GM06990 (cell line): ENCODE measurements around the gene TGFBR3.

Experiments
- DNase-seq: peaks from one replicate; pipeline ENCODE4 v3.0.0-alpha.2; 2011; ENCODE audit not compliant: insufficient read length; ENCODE audit errors: extremely low read depth
- H3K27me3 ChIP-seq: replicated peaks from 2 replicates; pipeline ENCODE4 v1.6.0; 2011; ENCODE audit warnings: low read length; ENCODE audit not compliant: control insufficient read depth, insufficient read depth
- H3K36me3 ChIP-seq: 2 replicates; pipeline ENCODE4 v1.5.1; 2011; ENCODE audit warnings: low read length; ENCODE audit not compliant: control insufficient read depth, insufficient read depth
- H3K4me3 ChIP-seq: replicated peaks from 2 replicates; pipeline ENCODE4 v1.5.1; 2011; ENCODE audit warnings: low read depth, mild to moderate bottlenecking, control low read depth, low read length
- CTCF ChIP-seq: IDR thresholded peaks from 2 replicates; pipeline ENCODE4 v1.5.1; 2011; ENCODE audit warnings: low read length, control low read depth, mild to moderate bottlenecking, inconsistent platforms; ENCODE audit not compliant: insufficient read depth, poor library complexity, severe bottlenecking

The TGFBR3 gene

DNA sequence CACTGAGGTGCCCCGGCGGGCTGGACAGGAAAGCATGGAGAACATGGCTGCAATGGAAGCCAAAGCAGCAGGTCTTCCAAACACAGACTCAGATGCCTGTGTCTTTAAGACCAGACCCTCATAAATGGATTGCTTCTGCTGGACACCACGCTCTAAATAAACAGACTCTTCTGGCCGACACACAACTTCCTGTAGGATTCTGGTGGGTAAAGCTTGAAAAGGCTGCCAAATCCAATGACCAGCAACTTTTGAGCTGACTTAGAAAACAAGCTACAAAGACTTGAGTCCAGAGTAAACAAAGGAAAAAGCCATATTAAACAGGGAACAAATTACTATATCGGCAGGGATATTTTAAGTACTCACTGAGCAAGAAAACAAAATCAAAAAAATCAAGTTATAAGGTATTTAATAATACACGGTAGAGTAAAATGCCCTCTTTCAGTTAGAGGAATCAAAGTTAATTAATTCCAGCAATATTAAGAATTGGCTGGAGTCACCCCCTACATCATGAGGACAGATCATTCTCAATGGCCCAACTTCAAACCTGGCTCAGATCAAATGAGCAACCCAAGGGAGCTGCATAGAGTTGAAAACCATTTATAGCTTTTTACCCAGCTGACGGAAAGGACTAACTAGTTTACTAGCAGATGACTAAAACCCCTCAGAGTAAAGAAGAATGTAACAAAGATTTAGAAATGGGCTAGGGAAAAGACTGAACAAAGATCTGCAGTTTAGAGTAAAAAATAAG is 102.4 kb downstream of the TGFBR3 start:
- no peak for TF ChIP-seq CTCF
- no peaks in the 10 kb centered on the region for H3K27me3 ChIP-seq
- H3K4me3 ChIP-seq, result no peak overlapping the region
- no peaks in the 10 kb centered on the region; the same call in 1 of the 2 replicates for H3K36me3 ChIP-seq
- no peak for DNase-seq

DNA sequence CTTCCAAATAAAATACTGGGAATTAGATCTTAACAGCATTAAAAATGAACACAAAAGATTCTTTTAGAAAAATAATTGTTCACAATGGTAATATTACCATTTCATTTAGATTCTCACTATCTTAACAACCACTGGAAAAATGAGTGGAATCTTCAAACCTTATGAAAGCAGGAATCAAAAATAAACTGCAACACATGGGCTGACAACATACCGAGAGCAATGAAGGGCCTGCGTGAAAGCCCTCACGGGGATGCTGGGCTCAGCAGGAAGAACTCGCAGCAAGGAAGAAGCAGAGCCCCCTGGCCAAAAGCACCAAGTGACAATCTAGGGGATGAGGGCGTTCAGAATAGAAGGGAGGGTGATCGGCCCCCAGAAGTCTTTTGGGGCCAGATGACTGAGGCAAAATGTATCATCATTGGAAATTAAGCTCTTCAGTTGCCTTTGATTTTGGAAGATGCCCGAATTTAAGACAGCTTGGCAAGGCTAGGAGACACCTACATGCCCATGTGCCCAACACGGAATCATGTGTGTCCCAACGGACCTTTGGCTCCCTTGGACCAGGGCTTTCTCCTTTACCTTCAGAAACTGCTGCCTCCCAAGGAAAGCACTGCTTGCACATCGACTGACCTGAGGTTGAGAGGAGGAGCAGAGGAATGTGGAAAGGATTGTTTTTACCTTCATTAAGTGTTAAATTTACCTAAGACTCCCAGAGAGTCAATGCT is 103.9 kb downstream of the TGFBR3 start:
- Histone ChIP-seq H3K27me3 (no peaks in the 10 kb centered on the region), H3K36me3 (no peaks in the 10 kb centered on the region; the same call in 1 of the 2 replicates), H3K4me3 (no peak overlapping the region)
- no peak for TF ChIP-seq CTCF
- no peak for DNase-seq

DNA sequence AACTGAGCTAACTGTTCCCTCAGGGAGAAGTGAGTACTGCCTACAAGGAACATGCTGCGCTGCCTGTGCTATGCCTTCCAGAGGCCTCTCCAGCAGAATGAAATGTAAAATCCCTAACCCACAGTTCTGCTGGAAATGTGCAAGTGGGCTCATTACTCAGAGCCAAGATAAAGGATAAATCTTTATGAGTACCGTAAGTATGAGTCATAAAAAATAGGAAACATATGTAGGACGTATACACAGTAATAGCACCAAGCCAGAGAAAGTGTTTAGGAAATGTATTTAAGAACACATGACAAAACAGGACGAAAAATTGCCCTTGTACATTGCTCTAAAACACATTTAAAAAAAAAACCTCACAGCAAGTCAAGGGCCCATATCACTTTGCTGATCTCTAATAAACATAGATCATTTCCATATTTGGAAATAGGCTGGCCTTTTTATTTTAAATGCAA is 104.6 kb downstream of the TGFBR3 start:
- H3K4me3 ChIP-seq, result no peak overlapping the region
- H3K36me3 ChIP-seq, result no peaks in the 10 kb centered on the region; the same call in 1 of the 2 replicates
- TF ChIP-seq CTCF, result no peak
- H3K27me3 ChIP-seq, result no peaks in the 10 kb centered on the region
- DNase-seq, result no peak

- no peak for DNase-seq
- Histone ChIP-seq H3K36me3 (no peaks in the 10 kb centered on the region; the same call in 1 of the 2 replicates), H3K27me3 (no peaks in the 10 kb centered on the region), H3K4me3 (no peak overlapping the region)
- no peak for TF ChIP-seq CTCF
These were observed 106.4 kb downstream of the TGFBR3 start for GRCh38 chr1:91779548-91780021.

DNA sequence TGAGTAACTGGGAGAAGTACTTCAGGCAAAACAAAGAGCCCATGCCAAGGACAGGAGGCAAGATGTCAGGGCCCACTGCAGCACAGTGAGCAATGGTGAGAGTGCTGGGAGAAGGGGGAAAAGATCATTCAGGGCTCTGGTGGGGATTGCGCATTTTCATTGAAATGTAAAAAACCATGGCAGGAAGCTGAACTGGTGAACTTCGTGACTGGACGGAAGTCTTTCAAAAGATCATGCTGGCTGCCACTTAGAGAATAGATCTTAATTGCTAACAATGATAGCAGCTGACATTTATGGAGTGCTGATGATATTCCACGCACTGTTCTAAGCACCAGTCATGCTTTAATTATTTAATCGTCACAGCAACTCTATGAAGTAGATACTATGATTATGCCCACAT is 107.0 kb downstream of the TGFBR3 start:
- Histone ChIP-seq H3K36me3 (no peaks in the 10 kb centered on the region; the same call in 1 of the 2 replicates), H3K27me3 (no peaks in the 10 kb centered on the region), H3K4me3 (no peak overlapping the region)
- no peak for TF ChIP-seq CTCF
- no peak for DNase-seq
